ENCODE results near the gene UBASH3A. TPM values are rescaled to one million over a fixed set of nuclear protein-coding genes. Genes with fewer than 3 reads are reported as not detected.

UBASH3A gene
- total and polyA plus RNA-seq, 4 donors, result 0.58 to 0.88 (median 0.67) TPM

GRCh38 chr21:42357307-42357706 lies 46.4 kb upstream of the UBASH3A start:
- H3K4me1 ChIP-seq (ENCODE audit: control insufficient read depth in 5 of 5, insufficient read depth in 5 of 5, low read length in 5 of 5), result no peaks in the 10 kb centered on the region
- no peak overlapping the region for H3K4me3 ChIP-seq
- TF ChIP-seq CTCF (IDR thresholded peaks at IDR 0.05; ENCODE audit: control extremely low read depth, extremely low read depth), result no peak
- DNase-seq (no peak), ATAC-seq (ENCODE audit: insufficient read depth, low FRiP score) (no peak)
- peaks cover 0 to 15% (median 2%) of the 10 kb centered on the region in 4 donors for H3K9me3 ChIP-seq (ENCODE audit: control insufficient read depth in 4 of 4, insufficient read depth in 3 of 4, low read length in 3 of 4)
- no peak overlapping the region for H3K9ac ChIP-seq (ENCODE audit: insufficient read depth in 1 of 2, low read length in 2 of 2)
- no peak overlapping the region for H3K27ac ChIP-seq (ENCODE audit: low read depth in 1 of 2, low read length in 1 of 2)
- no peaks in the 10 kb centered on the region for H3K36me3 ChIP-seq (ENCODE audit: control insufficient read depth in 4 of 4, insufficient read depth in 4 of 4, low read length in 4 of 4)
- 67 to 69% methylated on average over 3 of the region's 3 CpGs for WGBS, 2 donors
- H3K27me3 ChIP-seq (ENCODE audit: control insufficient read depth in 3 of 3, insufficient read depth in 3 of 3, low read length in 2 of 3), result peaks cover 0 to 3% (median 0%) of the 10 kb centered on the region in 3 donors

GRCh38 chr21:42358261-42358660 lies 45.4 kb upstream of the UBASH3A start:
- no peak overlapping the region for H3K9ac ChIP-seq (ENCODE audit: insufficient read depth in 1 of 2, low read length in 2 of 2)
- no peak overlapping the region for H3K27ac ChIP-seq (ENCODE audit: low read depth in 1 of 2, low read length in 1 of 2)
- 94 to 95% methylated on average over 12 of the region's 12 CpGs for WGBS, 2 donors
- no peak for TF ChIP-seq CTCF (IDR thresholded peaks at IDR 0.05; ENCODE audit: control extremely low read depth, extremely low read depth)
- no peaks in the 10 kb centered on the region for H3K36me3 ChIP-seq (ENCODE audit: control insufficient read depth in 4 of 4, insufficient read depth in 4 of 4, low read length in 4 of 4)
- peaks cover 0 to 8% (median 2%) of the 10 kb centered on the region in 3 donors for H3K27me3 ChIP-seq (ENCODE audit: control insufficient read depth in 3 of 3, insufficient read depth in 3 of 3, low read length in 2 of 3)
- peaks cover 0 to 15% (median 2%) of the 10 kb centered on the region in 4 donors for H3K9me3 ChIP-seq (ENCODE audit: control insufficient read depth in 4 of 4, insufficient read depth in 3 of 4, low read length in 3 of 4)
- no peak overlapping the region for H3K4me3 ChIP-seq
- ATAC-seq (ENCODE audit: insufficient read depth, low FRiP score) (no peak), DNase-seq (no peak)
- no peaks in the 10 kb centered on the region for H3K4me1 ChIP-seq (ENCODE audit: control insufficient read depth in 5 of 5, insufficient read depth in 5 of 5, low read length in 5 of 5)

GRCh38 chr21:42358937-42359336 lies 44.8 kb upstream of the UBASH3A start:
- TF ChIP-seq CTCF (IDR thresholded peaks at IDR 0.05; ENCODE audit: control extremely low read depth, extremely low read depth), result no peak
- Histone ChIP-seq H3K9ac (ENCODE audit: insufficient read depth in 1 of 2, low read length in 2 of 2) (no peak overlapping the region), H3K9me3 (ENCODE audit: control insufficient read depth in 4 of 4, insufficient read depth in 3 of 4, low read length in 3 of 4) (peaks cover 0 to 15% (median 2%) of the 10 kb centered on the region in 4 donors), H3K4me3 (no peak overlapping the region), H3K4me1 (ENCODE audit: control insufficient read depth in 5 of 5, insufficient read depth in 5 of 5, low read length in 5 of 5) (no peaks in the 10 kb centered on the region), H3K27me3 (ENCODE audit: control insufficient read depth in 3 of 3, insufficient read depth in 3 of 3, low read length in 2 of 3) (peaks cover 0 to 8% (median 3%) of the 10 kb centered on the region in 3 donors), H3K27ac (ENCODE audit: low read depth in 1 of 2, low read length in 1 of 2) (no peak overlapping the region), H3K36me3 (ENCODE audit: control insufficient read depth in 4 of 4, insufficient read depth in 4 of 4, low read length in 4 of 4) (no peaks in the 10 kb centered on the region)
- DNase-seq, result no peak
- WGBS, 2 donors, result 88 to 93% methylated on average over 13 of the region's 13 CpGs
- ATAC-seq (ENCODE audit: insufficient read depth, low FRiP score), result no peak

GRCh38 chr21:42360317-42360716 lies 43.4 kb upstream of the UBASH3A start:
- Histone ChIP-seq H3K4me3 (no peak overlapping the region), H3K9me3 (ENCODE audit: control insufficient read depth in 4 of 4, insufficient read depth in 3 of 4, low read length in 3 of 4) (peaks cover 0 to 15% (median 2%) of the 10 kb centered on the region in 4 donors), H3K36me3 (ENCODE audit: control insufficient read depth in 4 of 4, insufficient read depth in 4 of 4, low read length in 4 of 4) (no peaks in the 10 kb centered on the region), H3K4me1 (ENCODE audit: control insufficient read depth in 5 of 5, insufficient read depth in 5 of 5, low read length in 5 of 5) (no peaks in the 10 kb centered on the region), H3K9ac (ENCODE audit: insufficient read depth in 1 of 2, low read length in 2 of 2) (no peak overlapping the region), H3K27ac (ENCODE audit: low read depth in 1 of 2, low read length in 1 of 2) (no peak overlapping the region), H3K27me3 (ENCODE audit: control insufficient read depth in 3 of 3, insufficient read depth in 3 of 3, low read length in 2 of 3) (peaks cover 0 to 8% (median 3%) of the 10 kb centered on the region in 3 donors)
- no peak for ATAC-seq (ENCODE audit: insufficient read depth, low FRiP score)
- no peak for DNase-seq
- WGBS, 2 donors, result 73 to 81% methylated on average over 2 of the region's 2 CpGs
- no peak for TF ChIP-seq CTCF (IDR thresholded peaks at IDR 0.05; ENCODE audit: control extremely low read depth, extremely low read depth)
